NCI-H510A treated with DMSO at 0.1 percent for 48 hours (cell line): ENCODE data around the gene CNTN3.

Experiments used
- DNase-seq: peaks from one replicate; lab custom pipeline; 2025; lab: John Stamatoyannopoulos, UW

The CNTN3 gene

GRCh38 chr3:74611206-74611605 is 3.3 kb downstream of the CNTN3 start:
- no peak for DNase-seq

- DNase-seq = no peak
Observed at GRCh38 chr3:74607803-74608202, 6.7 kb downstream of the CNTN3 start.

- DNase-seq = no peak
Observed at GRCh38 chr3:74606996-74607395, 7.5 kb downstream of the CNTN3 start.

- DNase-seq = no peak
Observed at GRCh38 chr3:74605437-74605836, 9.0 kb downstream of the CNTN3 start.

GRCh38 chr3:74603292-74603691 is 11.2 kb downstream of the CNTN3 start:
- no peak for DNase-seq

- DNase-seq = no peak
Observed at GRCh38 chr3:74602471-74602870, 12.0 kb downstream of the CNTN3 start.

- DNase-seq = no peak
Observed at GRCh38 chr3:74601793-74602192, 12.7 kb downstream of the CNTN3 start.

- DNase-seq = no peak
Observed at GRCh38 chr3:74599564-74599963, 14.9 kb downstream of the CNTN3 start.

GRCh38 chr3:74593152-74593551 is 21.3 kb downstream of the CNTN3 start:
- DNase-seq = no peak

- no peak for DNase-seq
Observed at GRCh38 chr3:74592359-74592758, 22.1 kb downstream of the CNTN3 start.

GRCh38 chr3:74591946-74592345 is 22.5 kb downstream of the CNTN3 start:
- DNase-seq = no peak

GRCh38 chr3:74591342-74591741 is 23.1 kb downstream of the CNTN3 start:
- DNase-seq = no peak

- DNase-seq = no peak
Observed at GRCh38 chr3:74590620-74591262, 23.7 kb downstream of the CNTN3 start.

GRCh38 chr3:74584782-74585181 is 29.7 kb downstream of the CNTN3 start:
- DNase-seq = no peak

- no peak for DNase-seq
Observed at GRCh38 chr3:74582982-74583381, 31.5 kb downstream of the CNTN3 start.

- no peak for DNase-seq
Observed at GRCh38 chr3:74575857-74576256, 38.6 kb downstream of the CNTN3 start.

- DNase-seq = no peak
Observed at GRCh38 chr3:74571118-74571517, 43.3 kb downstream of the CNTN3 start.
